HUES48 (cell line): ENCODE data around the gene CPNE4.

Source experiments
- H3K27ac ChIP-seq: one replicate; pipeline ENCODE4 v1.7.0; 2013; ENCODE audit warnings: low read depth, low read length, inconsistent platforms
- H3K27me3 ChIP-seq: 2 replicates; pipeline ENCODE4 v1.6.1; 2013; ENCODE audit warnings: mild to moderate bottlenecking, low read length; ENCODE audit not compliant: control insufficient read depth, insufficient read depth
- H3K36me3 ChIP-seq: 2 replicates; pipeline ENCODE4 v1.6.1; 2013; ENCODE audit warnings: low read length; ENCODE audit not compliant: control insufficient read depth, insufficient read depth
- H3K4me1 ChIP-seq: 2 replicates; pipeline ENCODE4 v1.6.1; 2013; ENCODE audit warnings: mild to moderate bottlenecking, low read length; ENCODE audit not compliant: control insufficient read depth, insufficient read depth
- H3K4me3 ChIP-seq: 2 replicates; pipeline ENCODE4 v1.5.1; 2013; ENCODE audit warnings: mild to moderate bottlenecking, low read depth, low read length
- H3K9ac ChIP-seq: 2 replicates; pipeline ENCODE4 v1.6.1; 2013; ENCODE audit warnings: mild to moderate bottlenecking, low read depth, low read length, moderate library complexity
- H3K9me3 ChIP-seq: 2 replicates; pipeline ENCODE4 v1.6.1; 2013; ENCODE audit warnings: low read length; ENCODE audit not compliant: control insufficient read depth, insufficient read depth

CPNE4 gene

GRCh38 chr3:131645638-131646037 is 389.2 kb downstream of the CPNE4 start:
- H3K36me3 ChIP-seq, result no peaks in the 10 kb centered on the region
- no peak overlapping the region for H3K4me3 ChIP-seq
- H3K27ac ChIP-seq, result no peak overlapping the region
- no peak overlapping the region for H3K9ac ChIP-seq
- H3K9me3 ChIP-seq, result no peaks in the 10 kb centered on the region
- no peaks in the 10 kb centered on the region for H3K27me3 ChIP-seq
- H3K4me1 ChIP-seq, result no peaks in the 10 kb centered on the region

DNA sequence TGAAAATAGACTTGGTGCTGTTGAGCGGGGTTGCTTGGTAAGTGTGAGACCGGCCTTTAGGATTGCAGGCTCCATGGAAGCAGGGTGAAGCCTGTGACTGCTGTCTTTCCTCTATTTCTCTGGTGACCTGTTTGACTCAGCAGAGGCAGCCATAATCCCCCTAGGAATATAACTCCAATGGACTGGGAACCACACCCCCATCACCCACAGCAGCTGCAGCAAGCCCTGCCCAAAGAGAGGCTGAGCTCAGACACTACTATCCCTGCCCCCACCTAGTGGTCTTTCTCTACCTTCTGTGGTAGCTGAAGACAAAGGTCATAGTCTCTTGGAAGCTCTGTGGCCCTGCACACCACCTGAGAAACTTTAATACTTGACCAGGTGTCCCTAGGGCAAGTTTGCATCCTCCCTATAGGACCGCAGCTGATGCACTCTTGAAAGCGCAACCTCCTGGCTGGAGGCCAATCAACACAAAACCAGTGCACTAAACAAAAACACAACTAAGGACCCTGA is 398.5 kb downstream of the CPNE4 start:
- Histone ChIP-seq H3K4me1 (no peaks in the 10 kb centered on the region), H3K4me3 (no peak overlapping the region), H3K27me3 (no peaks in the 10 kb centered on the region), H3K36me3 (no peaks in the 10 kb centered on the region), H3K9ac (no peak overlapping the region), H3K9me3 (no peaks in the 10 kb centered on the region), H3K27ac (no peak overlapping the region)

GRCh38 chr3:131630807-131631206 is 404.0 kb downstream of the CPNE4 start:
- Histone ChIP-seq H3K9ac (no peak overlapping the region), H3K9me3 (no peaks in the 10 kb centered on the region), H3K36me3 (no peaks in the 10 kb centered on the region), H3K27me3 (no peaks in the 10 kb centered on the region), H3K4me1 (no peaks in the 10 kb centered on the region), H3K27ac (no peak overlapping the region), H3K4me3 (no peak overlapping the region)

DNA sequence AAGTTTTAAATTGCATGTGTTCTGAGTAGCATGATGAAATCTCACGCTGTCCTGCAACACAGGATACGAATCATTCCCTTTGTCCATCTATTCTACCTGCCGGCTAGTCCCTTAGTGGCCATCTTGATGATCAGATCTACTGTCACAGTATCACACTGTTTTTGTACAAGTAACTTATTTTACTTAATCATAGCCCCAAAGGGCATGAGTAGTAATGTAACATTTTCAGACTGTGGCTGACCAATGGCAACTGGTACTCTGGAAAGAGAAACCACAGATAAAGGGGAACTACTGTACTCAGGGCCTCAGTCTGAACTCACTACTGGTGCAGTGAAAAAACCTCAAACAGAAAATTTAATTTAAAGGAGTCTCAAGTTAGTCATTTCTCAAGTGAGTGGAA is 404.7 kb downstream of the CPNE4 start:
- H3K9me3 ChIP-seq, result no peaks in the 10 kb centered on the region
- H3K4me3 ChIP-seq, result no peak overlapping the region
- no peak overlapping the region for H3K9ac ChIP-seq
- H3K27me3 ChIP-seq, result no peaks in the 10 kb centered on the region
- no peaks in the 10 kb centered on the region for H3K4me1 ChIP-seq
- no peak overlapping the region for H3K27ac ChIP-seq
- no peaks in the 10 kb centered on the region for H3K36me3 ChIP-seq

DNA sequence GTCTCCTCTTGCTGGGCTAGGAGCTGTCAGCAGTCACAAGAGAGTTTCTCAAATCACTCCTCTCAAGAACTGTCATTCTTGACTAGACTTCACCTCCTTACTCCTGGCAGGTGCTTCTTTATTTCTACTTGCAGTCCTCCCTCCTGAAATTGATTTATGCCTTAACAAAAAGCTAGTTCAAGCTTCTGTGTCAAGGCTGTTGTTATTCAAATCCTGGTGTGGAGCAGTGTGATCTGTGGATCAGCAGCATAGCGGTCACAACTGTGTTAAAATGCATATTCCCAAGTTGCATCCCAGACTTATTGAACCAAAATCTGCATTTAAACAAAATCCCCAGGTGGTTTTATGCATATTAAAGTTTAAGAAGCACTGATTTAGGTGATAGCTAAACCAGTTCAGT is 411.4 kb downstream of the CPNE4 start:
- H3K4me3 ChIP-seq, result no peak overlapping the region
- H3K36me3 ChIP-seq, result no peaks in the 10 kb centered on the region
- H3K27ac ChIP-seq, result no peak overlapping the region
- H3K27me3 ChIP-seq, result no peaks in the 10 kb centered on the region
- peaks cover 12% of the 10 kb centered on the region; the same call in 1 of the 2 replicates for H3K4me1 ChIP-seq
- H3K9ac ChIP-seq, result no peak overlapping the region
- no peaks in the 10 kb centered on the region for H3K9me3 ChIP-seq

DNA sequence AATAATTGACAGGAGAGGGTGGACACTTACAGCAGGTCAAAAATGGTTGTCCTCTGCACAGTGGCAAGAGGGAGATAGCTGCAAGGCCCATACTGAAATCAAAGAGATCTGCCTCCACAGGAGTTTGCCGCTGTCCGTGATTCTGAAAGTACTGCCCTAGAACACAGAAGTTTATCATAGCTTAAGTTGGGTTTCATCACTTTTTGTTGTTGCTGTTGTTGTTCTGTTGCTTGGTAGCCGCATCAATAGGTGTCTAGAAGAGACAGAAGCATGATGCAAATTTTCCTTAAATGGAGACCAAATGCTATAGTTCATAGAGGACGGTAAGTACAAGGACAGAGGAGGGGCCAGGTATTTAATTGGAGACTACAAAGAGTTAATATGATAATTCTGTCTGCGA is 412.1 kb downstream of the CPNE4 start:
- no peak overlapping the region for H3K4me3 ChIP-seq
- no peaks in the 10 kb centered on the region for H3K9me3 ChIP-seq
- no peaks in the 10 kb centered on the region for H3K27me3 ChIP-seq
- H3K4me1 ChIP-seq, result peaks cover 12% of the 10 kb centered on the region; the same call in 1 of the 2 replicates
- H3K36me3 ChIP-seq, result no peaks in the 10 kb centered on the region
- no peak overlapping the region for H3K9ac ChIP-seq
- H3K27ac ChIP-seq, result no peak overlapping the region

DNA sequence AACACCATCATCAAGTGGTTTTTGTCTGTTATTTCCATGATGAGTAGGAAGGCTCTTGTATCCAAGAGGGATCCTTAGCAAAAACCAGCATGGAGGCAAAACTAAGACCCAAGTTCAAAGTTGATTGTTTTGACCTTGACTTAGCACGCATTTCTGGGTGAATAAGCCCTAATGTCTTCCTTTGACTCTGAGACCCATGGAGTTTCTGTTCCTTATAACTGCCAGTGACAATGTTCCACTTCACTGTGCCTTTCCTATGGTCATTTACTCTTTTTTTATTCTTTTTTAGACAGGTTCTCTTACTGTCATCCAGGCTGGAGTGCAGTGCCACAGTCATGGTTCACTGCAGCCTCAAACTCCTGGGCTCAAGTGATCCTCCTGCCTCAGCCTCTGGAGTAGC is 413.8 kb downstream of the CPNE4 start:
- H3K36me3 ChIP-seq, result no peaks in the 10 kb centered on the region
- H3K27ac ChIP-seq, result no peak overlapping the region
- H3K4me3 ChIP-seq, result no peak overlapping the region
- no peaks in the 10 kb centered on the region for H3K9me3 ChIP-seq
- H3K27me3 ChIP-seq, result no peaks in the 10 kb centered on the region
- peaks cover 12% of the 10 kb centered on the region; the same call in 1 of the 2 replicates for H3K4me1 ChIP-seq
- H3K9ac ChIP-seq, result no peak overlapping the region

GRCh38 chr3:131619821-131620220 is 415.0 kb downstream of the CPNE4 start:
- H3K27me3 ChIP-seq, result no peaks in the 10 kb centered on the region
- no peaks in the 10 kb centered on the region for H3K9me3 ChIP-seq
- H3K9ac ChIP-seq, result no peak overlapping the region
- no peak overlapping the region for H3K4me3 ChIP-seq
- no peak overlapping the region for H3K27ac ChIP-seq
- H3K4me1 ChIP-seq, result peaks cover 12% of the 10 kb centered on the region; the same call in 1 of the 2 replicates
- no peaks in the 10 kb centered on the region for H3K36me3 ChIP-seq

DNA sequence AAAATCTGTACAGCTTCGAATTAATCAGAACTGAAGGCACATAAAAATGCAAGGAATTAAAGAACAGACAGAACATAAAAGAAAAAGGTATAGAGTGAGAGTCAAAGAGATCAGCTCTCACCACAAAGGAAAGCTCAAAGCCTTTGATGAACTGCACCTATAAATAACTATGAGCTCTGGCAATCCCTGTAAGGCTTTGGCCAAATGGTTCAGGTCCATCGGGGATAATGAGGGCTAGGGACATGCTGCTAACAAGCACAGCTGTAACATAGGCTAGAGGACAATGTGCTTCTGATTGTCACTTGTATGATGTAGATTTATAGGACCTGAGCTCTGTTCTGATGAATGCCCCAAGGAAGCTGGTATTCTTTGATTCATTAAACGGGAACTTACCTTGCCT is 418.1 kb downstream of the CPNE4 start:
- H3K4me1 ChIP-seq, result no peaks in the 10 kb centered on the region
- H3K9ac ChIP-seq, result no peak overlapping the region
- H3K4me3 ChIP-seq, result no peak overlapping the region
- no peaks in the 10 kb centered on the region for H3K9me3 ChIP-seq
- H3K27me3 ChIP-seq, result no peaks in the 10 kb centered on the region
- H3K36me3 ChIP-seq, result no peaks in the 10 kb centered on the region
- H3K27ac ChIP-seq, result no peak overlapping the region

GRCh38 chr3:131612745-131613144 is 422.1 kb downstream of the CPNE4 start:
- Histone ChIP-seq H3K36me3 (no peaks in the 10 kb centered on the region), H3K4me1 (no peaks in the 10 kb centered on the region), H3K4me3 (no peak overlapping the region), H3K27me3 (no peaks in the 10 kb centered on the region), H3K27ac (no peak overlapping the region), H3K9me3 (no peaks in the 10 kb centered on the region), H3K9ac (no peak overlapping the region)

- Histone ChIP-seq H3K36me3 (no peaks in the 10 kb centered on the region), H3K4me3 (no peak overlapping the region), H3K27me3 (no peaks in the 10 kb centered on the region), H3K27ac (no peak overlapping the region), H3K9me3 (no peaks in the 10 kb centered on the region), H3K4me1 (no peaks in the 10 kb centered on the region), H3K9ac (no peak overlapping the region)
These were observed 424.6 kb downstream of the CPNE4 start for GRCh38 chr3:131610174-131610573.

- Histone ChIP-seq H3K36me3 (no peaks in the 10 kb centered on the region), H3K27me3 (no peaks in the 10 kb centered on the region), H3K27ac (no peak overlapping the region), H3K9ac (no peak overlapping the region), H3K4me3 (no peak overlapping the region), H3K4me1 (no peaks in the 10 kb centered on the region), H3K9me3 (no peaks in the 10 kb centered on the region)
These were observed 426.1 kb downstream of the CPNE4 start for GRCh38 chr3:131608741-131609140.
